Fibroblast of the conjunctiva (primary cell): ENCODE results near the gene SNX5.

Source experiments
- DNase-seq: peaks from one replicate; pipeline ENCODE4 v3.0.0-alpha.2; 2010; ENCODE audit warnings: low read depth

The SNX5 gene

GRCh38 chr20:17940224-17940971, 28.2 kb downstream of the SNX5 start:
- DNase-seq: no peak

GRCh38 chr20:17939622-17940223, 28.9 kb downstream of the SNX5 start:
- DNase-seq: no peak

- peak; percentile 48 for DNase-seq
These were observed 29.5 kb downstream of the SNX5 start for GRCh38 chr20:17938871-17939619.

GRCh38 chr20:17936761-17937732, 31.5 kb downstream of the SNX5 start:
- no peak for DNase-seq

- no peak for DNase-seq
These were observed 32.3 kb downstream of the SNX5 start for GRCh38 chr20:17936286-17936760.

- DNase-seq: no peak
These were observed 32.8 kb downstream of the SNX5 start for GRCh38 chr20:17935761-17936160.

GRCh38 chr20:17935186-17935585, 33.4 kb downstream of the SNX5 start:
- no peak for DNase-seq

GRCh38 chr20:17934141-17934862, 34.3 kb downstream of the SNX5 start:
- DNase-seq: no peak

GRCh38 chr20:17933711-17934110, 34.9 kb downstream of the SNX5 start:
- no peak for DNase-seq

- DNase-seq: no peak
These were observed 35.5 kb downstream of the SNX5 start for GRCh38 chr20:17933121-17933520.

GRCh38 chr20:17932396-17932795, 36.2 kb downstream of the SNX5 start:
- no peak for DNase-seq

- DNase-seq: no peak
These were observed 37.1 kb downstream of the SNX5 start for GRCh38 chr20:17931513-17931912.

- DNase-seq: no peak
These were observed 39.8 kb downstream of the SNX5 start for GRCh38 chr20:17928633-17929311.

- no peak for DNase-seq
These were observed 40.4 kb downstream of the SNX5 start for GRCh38 chr20:17928211-17928611.

GRCh38 chr20:17925940-17926300, 42.7 kb downstream of the SNX5 start:
- no peak for DNase-seq

- no peak for DNase-seq
These were observed 43.3 kb downstream of the SNX5 start for GRCh38 chr20:17925141-17925939.

GRCh38 chr20:17921774-17922173, 46.8 kb downstream of the SNX5 start:
- DNase-seq: no peak

GRCh38 chr20:17919149-17919548, 49.4 kb downstream of the SNX5 start:
- DNase-seq: no peak

- no peak for DNase-seq
These were observed 50.6 kb downstream of the SNX5 start for GRCh38 chr20:17917832-17918618.
